Nephron progenitor cell (in vitro differentiated cells): ENCODE data around the gene STRA6.

ENCODE experiments used
- DNase-seq: peaks from one replicate; pipeline ENCODE4 v3.0.0; 2021
- H3K27ac Mint-ChIP-seq: 2 replicates; pipeline ENCODE4 v1.8.0; 2021; ENCODE audit warnings: mild to moderate bottlenecking, moderate library complexity, mixed read lengths
- H3K27me3 Mint-ChIP-seq: 2 replicates; pipeline ENCODE4 v1.8.0; 2021; ENCODE audit warnings: mild to moderate bottlenecking, low read depth, mixed read lengths; ENCODE audit not compliant: poor library complexity
- H3K36me3 Mint-ChIP-seq: 2 replicates; pipeline ENCODE4 v1.8.0; 2021; ENCODE audit warnings: low read depth, mixed read lengths
- H3K4me1 Mint-ChIP-seq: 2 replicates; pipeline ENCODE4 v1.8.0; 2021; ENCODE audit warnings: mixed read lengths
- H3K4me3 Mint-ChIP-seq: 2 replicates; pipeline ENCODE4 v1.8.0; 2021; ENCODE audit warnings: mild to moderate bottlenecking, moderate library complexity, mixed read lengths
- H3K9me3 Mint-ChIP-seq: 2 replicates; pipeline ENCODE4 v1.8.0; 2021; ENCODE audit warnings: mild to moderate bottlenecking, moderate library complexity, mixed read lengths
- CTCF ChIP-seq: fragments of 200-600 bp; sonication (generic); IDR thresholded peaks from 2 replicates; pipeline ENCODE4 v1.5.0; 2021; ENCODE audit warnings: antibody characterized with exemption

Gene STRA6

DNA sequence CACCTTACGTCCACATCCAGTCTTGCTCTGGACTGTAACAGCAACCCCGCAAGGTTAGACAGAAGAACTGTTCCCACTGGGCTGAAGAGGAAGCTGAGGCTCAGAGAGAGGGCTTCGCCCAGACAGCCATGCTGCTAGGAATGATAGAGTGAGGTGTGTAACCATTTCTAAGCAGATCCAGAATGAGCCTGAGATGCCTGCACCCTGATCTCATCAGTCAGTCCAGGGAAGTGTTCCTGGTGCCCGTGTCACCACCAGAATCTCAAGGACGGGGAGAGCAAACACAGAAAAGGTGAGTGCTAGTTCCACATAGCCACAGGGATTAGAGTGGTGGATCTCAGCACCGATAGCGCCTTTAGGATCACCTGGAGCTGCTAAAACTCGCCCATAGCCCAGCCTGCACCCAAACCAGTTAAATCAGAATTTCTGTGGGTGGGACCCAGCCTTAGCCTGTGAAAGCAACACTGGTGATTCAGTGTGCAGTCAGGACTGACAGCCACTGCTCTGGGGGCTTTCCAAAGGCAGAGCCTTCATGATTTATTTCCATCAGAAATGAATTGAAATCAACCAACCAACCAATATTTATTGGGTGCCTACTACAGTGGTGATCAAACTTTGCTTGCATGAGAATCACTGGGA, 16.8 kb downstream of the STRA6 start:
- Mint-ChIP-seq H3K36me3 (peaks cover 16% of the 10 kb centered on the region), H3K4me3 (no peak overlapping the region), H3K27ac (no peak overlapping the region), H3K4me1 (peaks cover 4% of the 10 kb centered on the region), H3K9me3 (no peaks in the 10 kb centered on the region), H3K27me3 (peaks cover 4% of the 10 kb centered on the region)
- no peak for DNase-seq
- TF ChIP-seq CTCF = no peak

DNA sequence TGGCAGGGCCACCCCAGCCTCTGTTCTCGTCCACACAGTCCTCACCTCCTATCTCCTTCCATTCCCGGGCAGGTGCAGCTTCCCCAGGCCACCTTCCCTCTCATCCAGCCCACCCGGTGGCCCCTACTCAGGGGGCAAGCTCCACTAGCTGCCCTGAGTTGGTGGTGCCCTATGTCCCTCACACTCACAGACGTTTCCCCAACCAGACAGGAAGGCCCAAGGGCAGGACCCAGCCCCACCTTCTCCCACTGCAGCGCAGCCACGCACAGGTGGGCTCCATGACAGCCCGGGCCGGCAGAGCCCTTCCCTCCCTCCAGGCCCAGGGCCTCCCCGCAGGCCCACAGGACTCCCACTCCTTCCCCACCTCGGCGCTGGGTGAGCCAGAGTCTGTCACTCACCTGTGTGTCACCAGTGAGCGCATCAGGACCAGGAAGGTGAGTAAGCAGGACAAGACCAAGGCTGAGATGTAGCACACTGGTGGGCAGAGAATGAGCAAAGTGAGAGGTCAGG, 17.9 kb downstream of the STRA6 start:
- H3K27ac Mint-ChIP-seq = no peak overlapping the region
- TF ChIP-seq CTCF = no peak

GRCh38 chr15:74182131-74182530, 20.5 kb downstream of the STRA6 start:
- DNase-seq = no peak
- peaks cover 7% of the 10 kb centered on the region for H3K36me3 Mint-ChIP-seq

More for the DNA sequence above, 17.9 kb downstream of the STRA6 start:
- no peak overlapping the region for H3K4me3 Mint-ChIP-seq
- no peak for DNase-seq
- no peaks in the 10 kb centered on the region for H3K9me3 Mint-ChIP-seq
- peaks cover 4% of the 10 kb centered on the region for H3K27me3 Mint-ChIP-seq
- peaks cover 4% of the 10 kb centered on the region for H3K4me1 Mint-ChIP-seq
- H3K36me3 Mint-ChIP-seq = peaks cover 11% of the 10 kb centered on the region

GRCh38 chr15:74180881-74181602, 21.5 kb downstream of the STRA6 start:
- H3K4me1 Mint-ChIP-seq = peaks cover 33% of the 10 kb centered on the region
- no peak for TF ChIP-seq CTCF
- H3K9me3 Mint-ChIP-seq = no peaks in the 10 kb centered on the region
- peaks cover 6% of the 10 kb centered on the region for H3K27me3 Mint-ChIP-seq
- peak overlapping the region; percentile 75 for H3K27ac Mint-ChIP-seq
- peaks cover 7% of the 10 kb centered on the region for H3K36me3 Mint-ChIP-seq
- DNase-seq = no peak
- no peak overlapping the region for H3K4me3 Mint-ChIP-seq

More at GRCh38 chr15:74182131-74182530, 20.5 kb downstream of the STRA6 start:
- no peak overlapping the region for H3K4me3 Mint-ChIP-seq
- H3K27me3 Mint-ChIP-seq = peaks cover 6% of the 10 kb centered on the region
- peaks cover 23% of the 10 kb centered on the region for H3K4me1 Mint-ChIP-seq
- H3K27ac Mint-ChIP-seq = no peak overlapping the region
- TF ChIP-seq CTCF = no peak
- H3K9me3 Mint-ChIP-seq = no peaks in the 10 kb centered on the region

GRCh38 chr15:74179983-74180880, 22.4 kb downstream of the STRA6 start:
- Mint-ChIP-seq H3K27me3 (peaks cover 5% of the 10 kb centered on the region), H3K27ac (peak overlapping the region; percentile 75), H3K4me3 (no peak overlapping the region), H3K4me1 (peaks cover 41% of the 10 kb centered on the region), H3K9me3 (no peaks in the 10 kb centered on the region), H3K36me3 (peaks cover 7% of the 10 kb centered on the region)
- TF ChIP-seq CTCF = no peak
- DNase-seq = no peak
